A549 (cell line): Measurements from ENCODE around the gene LCP1.

Experiments
- CTCF ChIP-seq: fragments of >200 bp; sonication (Bioruptor Twin); formaldehyde crosslinking; IDR thresholded peaks from 3 replicates; pipeline ENCODE4 v1.5.1; 2016
- EP300 ChIP-seq, 2 experiments: fragments of >200 bp; sonication (Bioruptor Twin); formaldehyde crosslinking; IDR thresholded peaks; 2 replicates in 1 of 2; 3 replicates in 1 of 2; pipeline ENCODE4 v1.6.1; 2016 to 2017
- HDAC2 ChIP-seq: fragments of 200-600 bp; sonication (generic); IDR thresholded peaks from 2 replicates; pipeline ENCODE4 v1.6.1; 2016
- JUN ChIP-seq, 2 experiments: fragments of >200 bp; sonication (Bioruptor Twin); formaldehyde crosslinking; IDR thresholded peaks; 2 replicates in 1 of 2; 3 replicates in 1 of 2; pipeline ENCODE4 v1.6.1; 2016 to 2017
- MAX ChIP-seq: IDR thresholded peaks from 2 replicates; pipeline ENCODE4 v1.6.1; 2012
- MYC ChIP-seq: IDR thresholded peaks from 2 replicates; pipeline ENCODE4 v1.6.1; 2012; ENCODE audit warnings: mild to moderate bottlenecking, inconsistent platforms, low read length, improper control_type of control experiment, borderline replicate concordance
- PHF8 ChIP-seq: fragments of 200-600 bp; sonication (generic); IDR thresholded peaks from 2 replicates; pipeline ENCODE4 v1.6.1; 2016; ENCODE audit warnings: low read depth, mild to moderate bottlenecking, antibody characterized with exemption, moderate library complexity, borderline replicate concordance
- POLR2A ChIP-seq: IDR thresholded peaks from 2 replicates; pipeline ENCODE4 v1.6.1; 2012; ENCODE audit warnings: mild to moderate bottlenecking, low read length
- POLR2AphosphoS2 ChIP-seq: conservative IDR thresholded peaks from 2 replicates; pipeline ENCODE4 v1.6.1; 2012; ENCODE audit warnings: low read length, improper control_type of control experiment, inconsistent platforms
- RAD21 ChIP-seq, 2 experiments: fragments of >200 bp in 1 of 2; sonication (Bioruptor Twin) in 1 of 2; formaldehyde crosslinking in 1 of 2; IDR thresholded peaks in 1 of 2; conservative IDR thresholded peaks in 1 of 2; 2 replicates in 1 of 2; 3 replicates in 1 of 2; pipeline ENCODE4 v1.6.1; 2012 to 2018; ENCODE audit warnings: inconsistent platforms in 1 of 2
- RNF2 ChIP-seq: fragments of 200-600 bp; sonication (generic); IDR thresholded peaks from 2 replicates; pipeline ENCODE4 v1.6.1; 2016; ENCODE audit warnings: low read depth, mild to moderate bottlenecking, antibody characterized with exemption, moderate library complexity, borderline replicate concordance
- SMC3 ChIP-seq: fragments of >200 bp; sonication (Bioruptor Twin); formaldehyde crosslinking; IDR thresholded peaks from 3 replicates; pipeline ENCODE4 v1.6.1; 2018; ENCODE audit warnings: inconsistent platforms
- SREBF2 ChIP-seq: fragments of 450-650 bp; IDR thresholded peaks from 2 replicates; pipeline ENCODE4 v1.6.1; 2014; ENCODE audit warnings: mild to moderate bottlenecking, moderate library complexity
- USF2 ChIP-seq: fragments of 450-650 bp; IDR thresholded peaks from 2 replicates; pipeline ENCODE4 v1.6.1; 2014; ENCODE audit warnings: antibody characterized with exemption

- no peak for TF ChIP-seq POLR2AphosphoS2
- no peak for TF ChIP-seq CTCF
- no peak for TF ChIP-seq USF2
- TF ChIP-seq EP300 (IDR thresholded peaks at IDR 0.05), result no peak
- no peak for TF ChIP-seq POLR2A
- no peak for TF ChIP-seq HDAC2
- no peak for TF ChIP-seq MYC
- TF ChIP-seq MAX, result no peak
- no peak for TF ChIP-seq RNF2
- TF ChIP-seq RAD21 (conservative IDR thresholded peaks at IDR 0.05 in 1 of 2, IDR thresholded peaks at IDR 0.05 in 1 of 2), result no peak
- TF ChIP-seq PHF8, result no peak
- no peak for TF ChIP-seq JUN (IDR thresholded peaks at IDR 0.05)
- no peak for TF ChIP-seq SREBF2
- no peak for TF ChIP-seq SMC3
Observed at GRCh38 chr13:46168341-46168740, 13.6 kb downstream of the LCP1 start.
